IPS-18c (cell line): Measurements from ENCODE around the gene GSX2.
"Not testable (repeated sequence)": the region's sequence is repeated elsewhere in the genome, so short reads cannot be mapped to it uniquely, and the experiment has no call there.

Source experiments
- H3K4me3 ChIP-seq: 2 replicates; pipeline ENCODE4 v1.7.0; 2013; ENCODE audit warnings: low read depth, mild to moderate bottlenecking, low read length, moderate library complexity; ENCODE audit not compliant: insufficient read depth
- H3K9me3 ChIP-seq: one replicate; pipeline ENCODE4 v1.6.1; 2013; ENCODE audit warnings: mild to moderate bottlenecking, low read length, moderate library complexity; ENCODE audit not compliant: control insufficient read depth, insufficient read depth

The GSX2 gene

GRCh38 chr4:54127660-54128059 lies 27.7 kb downstream of the GSX2 start:
- H3K9me3 ChIP-seq, result no peaks in the 10 kb centered on the region
- no peak overlapping the region for H3K4me3 ChIP-seq

GRCh38 chr4:54128694-54129093 lies 28.7 kb downstream of the GSX2 start:
- H3K9me3 ChIP-seq, result not testable (repeated sequence)

GRCh38 chr4:54139332-54139731 lies 39.4 kb downstream of the GSX2 start:
- Histone ChIP-seq H3K4me3 (no peak overlapping the region), H3K9me3 (no peaks in the 10 kb centered on the region)

More at GRCh38 chr4:54128694-54129093, 28.7 kb downstream of the GSX2 start:
- not testable (repeated sequence) for H3K4me3 ChIP-seq

GRCh38 chr4:54140287-54140686 lies 40.3 kb downstream of the GSX2 start:
- no peak overlapping the region for H3K4me3 ChIP-seq
- H3K9me3 ChIP-seq, result no peaks in the 10 kb centered on the region

- Histone ChIP-seq H3K4me3 (no peak overlapping the region), H3K9me3 (peaks cover 3% of the 10 kb centered on the region)
These were observed 44.2 kb downstream of the GSX2 start for GRCh38 chr4:54144199-54144598.

GRCh38 chr4:54144661-54145171 lies 44.8 kb downstream of the GSX2 start:
- Histone ChIP-seq H3K4me3 (no peak overlapping the region), H3K9me3 (peaks cover 3% of the 10 kb centered on the region)

- peaks cover 3% of the 10 kb centered on the region for H3K9me3 ChIP-seq
These were observed 46.2 kb downstream of the GSX2 start for GRCh38 chr4:54146139-54146538.

GRCh38 chr4:54149323-54149722 lies 49.4 kb downstream of the GSX2 start:
- H3K4me3 ChIP-seq, result no peak overlapping the region
- peaks cover 3% of the 10 kb centered on the region for H3K9me3 ChIP-seq

More at GRCh38 chr4:54146139-54146538, 46.2 kb downstream of the GSX2 start:
- H3K4me3 ChIP-seq, result no peak overlapping the region
